Forelimb muscle (tissue), 1 donor: ENCODE results near the gene MRPS14. TPM values are rescaled to one million over a fixed set of nuclear protein-coding genes. Genes with fewer than 3 reads are reported as not detected.

Source experiments
- DNase-seq: peaks from one replicate; pipeline ENCODE4 v3.0.0-alpha.2; 2013; ENCODE audit warnings: low read depth
- polyA plus RNA-seq: library from polyadenylated mRNA; unstranded; fragments of 120-200 nt; gene quantifications from one replicate; pipeline ENCODE4 v1.2.1, GENCODE V29; 2013; ENCODE audit not compliant: insufficient read length

The MRPS14 gene
- polyA plus RNA-seq, 1 donor: 23.1 TPM

- DNase-seq: no peak
Measured at GRCh38 chr1:174988539-174988938, 34.7 kb downstream of the MRPS14 start.

- no peak for DNase-seq
Measured at GRCh38 chr1:174984952-174985351, 38.3 kb downstream of the MRPS14 start.

- DNase-seq: no peak
Measured at GRCh38 chr1:174982971-174983689, 40.1 kb downstream of the MRPS14 start.

- no peak for DNase-seq
Measured at GRCh38 chr1:174976436-174977108, 46.7 kb downstream of the MRPS14 start.

GRCh38 chr1:174975764-174976163, 47.5 kb downstream of the MRPS14 start:
- no peak for DNase-seq

- no peak for DNase-seq
Measured at GRCh38 chr1:174974711-174975119, 48.5 kb downstream of the MRPS14 start.

- no peak for DNase-seq
Measured at GRCh38 chr1:174971902-174972301, 51.3 kb downstream of the MRPS14 start.

- no peak for DNase-seq
Measured at GRCh38 chr1:174971466-174971865, 51.8 kb downstream of the MRPS14 start.

- no peak for DNase-seq
Measured at GRCh38 chr1:174969977-174970376, 53.2 kb downstream of the MRPS14 start.

- no peak for DNase-seq
Measured at GRCh38 chr1:174968750-174969244, 54.4 kb downstream of the MRPS14 start.

GRCh38 chr1:174967845-174968705, 55.1 kb downstream of the MRPS14 start:
- no peak for DNase-seq

- DNase-seq: no peak
Measured at GRCh38 chr1:174966008-174966572, 57.1 kb downstream of the MRPS14 start.

- DNase-seq: no peak
Measured at GRCh38 chr1:174965362-174966007, 57.7 kb downstream of the MRPS14 start.

GRCh38 chr1:174964972-174965361, 58.3 kb downstream of the MRPS14 start:
- DNase-seq: no peak

- DNase-seq: no peak
Measured at GRCh38 chr1:174964261-174964971, 58.8 kb downstream of the MRPS14 start.

GRCh38 chr1:174963529-174964125, 59.6 kb downstream of the MRPS14 start:
- DNase-seq: no peak
